NCI-H128 (cell line): ENCODE data around the gene TAS1R1.
"Not testable (repeated sequence)": the region's sequence is repeated elsewhere in the genome, so short reads cannot be mapped to it uniquely, and the experiment has no call there.

ENCODE experiments used
- DNase-seq: peaks from one replicate; lab custom pipeline; 2025; ENCODE audit not compliant: unreplicated experiment; lab: John Stamatoyannopoulos, UW

The TAS1R1 gene

GRCh38 chr1:6519935-6520671 is 35.0 kb upstream of the TAS1R1 start:
- DNase-seq: peak; percentile 70

- DNase-seq: no peak
Observed at GRCh38 chr1:6521536-6521935, 33.6 kb upstream of the TAS1R1 start.

GRCh38 chr1:6523566-6523965 is 31.5 kb upstream of the TAS1R1 start:
- DNase-seq: no peak

GRCh38 chr1:6526316-6526715 is 28.8 kb upstream of the TAS1R1 start:
- DNase-seq: no peak

- no peak for DNase-seq
Observed at GRCh38 chr1:6528492-6528891, 26.6 kb upstream of the TAS1R1 start.

GRCh38 chr1:6530504-6531160 is 24.5 kb upstream of the TAS1R1 start:
- DNase-seq: no peak

GRCh38 chr1:6531996-6532395 is 23.1 kb upstream of the TAS1R1 start:
- no peak for DNase-seq

- no peak for DNase-seq
Observed at GRCh38 chr1:6534248-6534822, 20.8 kb upstream of the TAS1R1 start.

GRCh38 chr1:6535214-6535613 is 19.9 kb upstream of the TAS1R1 start:
- DNase-seq: no peak

- DNase-seq: no peak
Observed at GRCh38 chr1:6536291-6536690, 18.8 kb upstream of the TAS1R1 start.

GRCh38 chr1:6538956-6539355 is 16.2 kb upstream of the TAS1R1 start:
- no peak for DNase-seq

GRCh38 chr1:6544831-6545230 is 10.3 kb upstream of the TAS1R1 start:
- DNase-seq: no peak

- no peak for DNase-seq
Observed at GRCh38 chr1:6545276-6546112, 9.6 kb upstream of the TAS1R1 start.

GRCh38 chr1:6546326-6546725 is 8.8 kb upstream of the TAS1R1 start:
- no peak for DNase-seq

- DNase-seq: no peak
Observed at GRCh38 chr1:6547301-6547700, 7.8 kb upstream of the TAS1R1 start.

GRCh38 chr1:6554031-6554906 is 838 bp upstream of the TAS1R1 start, which contains the start of gene NOL9:
TSS of gene NOL9 (minus strand) at chr1:6554513. CDS start at chr1:6554502, 11 bp downstream.
- DNase-seq: peak; percentile 90

GRCh38 chr1:6557597-6557996 is 2.5 kb downstream of the TAS1R1 start:
- no peak for DNase-seq

GRCh38 chr1:6559161-6559560 is 4.1 kb downstream of the TAS1R1 start:
- not testable (repeated sequence) for DNase-seq

GRCh38 chr1:6560267-6560666 is 5.2 kb downstream of the TAS1R1 start:
- no peak for DNase-seq

- no peak for DNase-seq
Observed at GRCh38 chr1:6569033-6569432, 13.9 kb downstream of the TAS1R1 start.
